ENCODE measurements around the gene PTPRD.

Gene PTPRD

DNA sequence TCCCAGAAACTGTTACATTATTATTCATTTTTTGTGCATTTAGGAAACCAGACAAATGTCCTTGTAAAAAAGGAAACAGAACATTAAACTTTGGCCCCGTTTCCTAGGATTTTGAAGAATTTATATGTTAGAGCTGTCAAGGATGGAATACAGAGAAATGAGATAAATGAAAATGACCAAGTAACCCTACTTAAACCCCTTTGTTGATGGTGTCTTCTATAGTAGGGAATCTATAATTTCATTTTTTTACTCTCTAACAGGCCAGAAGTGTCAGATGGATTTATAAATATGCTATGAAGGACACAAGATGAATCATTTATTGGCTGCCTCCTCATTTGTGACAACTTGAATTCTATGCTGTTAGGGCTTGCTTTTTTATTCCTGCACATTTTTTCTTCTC, 1047.1 kb downstream of the PTPRD start:
- no peak for DNase-seq

DNA sequence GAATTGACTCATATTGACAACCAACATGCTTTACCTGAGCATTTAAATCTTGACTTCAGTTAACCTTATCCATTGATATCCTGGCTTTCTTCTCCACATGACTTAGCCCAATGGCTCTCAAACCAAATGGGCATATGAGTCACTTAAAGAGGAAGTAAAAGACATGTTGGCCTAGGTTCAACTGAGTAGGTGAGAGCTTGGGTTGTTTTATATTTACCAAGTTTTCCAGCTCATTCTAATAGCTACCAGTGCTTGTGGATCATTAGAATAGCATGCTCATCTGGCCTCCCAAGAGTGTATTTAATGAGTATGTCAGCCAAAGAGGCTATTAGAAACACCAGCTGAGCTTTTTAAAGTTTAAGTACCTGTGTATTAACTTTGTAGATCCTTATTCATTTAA, 1049.0 kb downstream of the PTPRD start:
- no peak for DNase-seq

DNA sequence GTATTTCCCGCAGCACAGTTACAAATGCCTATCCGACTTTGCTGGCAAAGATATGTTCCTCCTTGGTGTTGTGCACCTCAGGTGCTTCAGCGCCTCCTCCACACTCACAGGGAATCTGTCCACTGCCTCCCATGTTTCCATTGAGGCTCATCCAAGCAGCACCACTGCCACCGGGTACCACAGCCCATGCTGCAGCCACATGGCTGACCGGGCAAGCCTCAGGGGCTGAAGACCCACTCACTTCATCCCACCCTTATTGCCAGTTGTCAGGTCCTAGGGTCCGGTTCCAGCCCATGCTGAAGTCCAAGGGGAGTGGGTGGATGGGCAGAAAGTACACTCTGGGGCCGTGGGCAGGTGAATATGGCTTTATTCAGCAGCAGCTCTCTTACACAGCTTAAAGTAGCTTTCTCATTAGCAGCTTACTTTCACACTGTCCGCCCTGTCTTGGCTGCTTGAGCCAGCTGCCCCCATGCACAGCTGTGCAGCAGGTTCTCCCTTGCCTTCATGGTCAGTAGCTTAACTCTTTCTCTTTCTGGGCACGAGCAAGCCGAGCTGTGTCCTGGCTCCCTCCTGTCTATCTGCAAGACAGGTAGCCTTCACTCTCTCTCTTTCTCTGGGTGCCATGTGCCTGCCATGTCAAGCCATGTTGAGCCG, 1052.3 kb downstream of the PTPRD start:
- no peak for DNase-seq

DNA sequence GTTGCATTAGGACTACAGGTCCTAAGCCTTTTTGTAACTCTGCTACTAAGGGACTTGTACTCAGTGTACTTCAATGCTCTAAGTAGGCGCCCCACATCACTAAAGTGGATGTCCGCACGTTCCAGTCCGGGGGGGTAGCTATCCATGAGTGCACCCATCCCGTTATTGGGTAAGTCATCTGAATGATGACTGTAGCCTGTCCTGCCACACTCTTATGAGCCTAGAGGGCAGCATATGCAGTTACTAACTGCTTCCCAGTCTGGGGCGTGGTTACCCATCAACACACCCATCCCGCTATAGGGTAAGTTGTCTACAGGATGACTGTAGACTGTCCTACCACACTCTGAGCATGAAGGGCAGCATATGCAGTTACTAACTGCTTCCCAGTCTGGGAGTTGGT, 1053.9 kb downstream of the PTPRD start:
- DNase-seq: no peak

DNA sequence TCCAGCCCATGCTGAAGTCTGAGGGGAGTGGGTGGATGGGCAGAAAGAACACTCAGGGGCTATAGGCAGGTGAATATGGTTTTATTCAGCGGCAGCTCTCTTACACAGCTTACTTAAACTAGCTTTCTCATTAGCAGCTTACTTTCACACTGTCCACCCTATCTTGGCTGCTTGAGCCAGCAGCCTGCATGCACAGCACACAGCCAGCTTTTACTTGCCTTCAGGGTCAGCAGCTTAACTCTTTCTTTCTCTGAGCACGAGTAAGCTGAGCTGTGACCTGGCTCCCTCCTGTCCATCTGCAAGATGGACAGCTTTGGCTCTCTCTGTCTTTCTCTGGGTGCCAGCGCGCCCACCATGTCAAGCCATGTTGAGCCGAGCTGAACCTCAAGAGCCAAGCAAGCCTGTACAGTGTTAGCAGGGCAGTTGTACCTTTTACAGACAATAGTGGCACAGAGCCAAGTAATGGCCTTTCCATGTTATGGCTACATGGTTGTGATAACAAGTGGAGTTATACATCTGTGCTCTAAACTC, 1054.9 kb downstream of the PTPRD start:
- no peak for DNase-seq

DNA sequence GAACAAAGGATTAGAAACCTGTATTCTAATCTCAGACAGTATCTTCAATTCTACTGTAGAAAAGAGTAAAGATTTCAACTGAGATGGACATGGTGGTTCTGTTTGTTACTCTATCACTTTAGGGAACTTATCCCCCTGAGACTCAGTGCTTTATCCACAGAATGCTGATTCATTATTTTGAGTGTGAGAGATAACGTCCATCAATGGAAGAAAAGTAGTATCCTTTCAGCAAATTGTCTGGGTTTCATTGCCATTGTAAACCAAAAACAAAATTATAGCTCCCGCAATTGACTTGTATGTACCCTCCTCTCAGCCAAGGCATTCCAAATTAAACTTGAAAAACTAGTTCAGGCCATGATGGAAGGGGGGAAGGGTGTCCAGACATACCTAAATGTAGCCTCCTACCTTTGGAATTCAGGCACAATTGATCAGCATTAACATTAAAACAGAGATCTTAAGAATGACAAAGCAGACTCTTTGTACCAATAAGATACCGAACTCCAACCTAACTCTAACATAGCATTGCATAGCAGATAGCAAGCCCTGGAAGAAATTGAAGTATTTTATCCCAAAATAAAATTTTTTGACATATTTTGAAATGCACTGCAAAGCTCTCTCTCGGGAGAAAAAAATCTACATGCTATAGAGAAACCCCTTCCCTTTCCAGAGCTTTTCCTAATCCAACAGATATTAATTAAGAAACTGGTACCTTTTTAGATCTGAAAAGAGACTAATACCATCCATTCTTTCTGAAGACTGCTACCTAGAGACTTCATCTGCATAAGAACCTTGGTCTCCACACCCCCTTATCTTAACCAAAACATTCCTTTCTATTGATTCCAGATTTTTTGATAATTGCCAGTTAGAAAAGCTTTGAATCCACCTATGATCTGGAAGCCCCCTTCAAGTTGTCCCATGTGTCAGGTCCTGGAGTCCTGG, 1055.7 kb downstream of the PTPRD start:
- no peak for DNase-seq

DNA sequence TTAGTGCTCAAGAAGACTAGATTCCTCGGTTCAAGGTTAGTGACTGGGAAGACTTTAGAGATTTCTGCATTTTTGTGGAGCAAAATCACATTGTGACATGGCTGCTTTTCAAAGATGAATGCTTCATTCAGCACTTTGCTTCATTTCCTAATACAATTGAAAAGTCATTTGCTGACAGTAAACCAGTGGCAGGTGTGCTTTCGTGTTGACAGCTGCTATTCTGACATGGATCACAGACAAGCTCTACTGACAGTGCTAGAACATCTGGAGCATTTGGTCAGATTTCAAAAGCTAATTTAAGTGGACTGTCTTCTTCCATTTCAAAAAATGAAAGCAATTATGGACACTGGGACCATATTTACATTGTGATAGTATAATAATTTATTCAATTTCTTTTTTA, 1060.1 kb downstream of the PTPRD start:
- DNase-seq: no peak

DNA sequence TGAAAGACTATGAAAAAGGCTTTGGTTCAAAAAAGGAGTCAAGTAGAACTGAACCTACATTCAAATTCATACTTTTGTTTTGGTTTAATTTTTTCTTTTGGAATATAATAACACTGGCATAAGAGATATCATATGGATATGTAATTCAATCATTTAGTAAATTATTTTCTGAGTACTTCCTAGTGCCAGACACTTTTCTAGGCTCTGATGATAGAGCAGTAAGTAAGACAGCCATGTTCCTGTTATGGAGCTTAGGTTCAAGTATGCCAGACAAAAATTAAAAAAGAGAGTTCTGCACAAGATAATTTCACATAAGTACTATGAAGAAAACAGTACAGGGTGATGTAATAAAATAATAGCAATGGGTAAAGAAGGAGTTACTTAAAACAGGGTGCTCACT, 1074.0 kb downstream of the PTPRD start:
- DNase-seq: no peak

DNA sequence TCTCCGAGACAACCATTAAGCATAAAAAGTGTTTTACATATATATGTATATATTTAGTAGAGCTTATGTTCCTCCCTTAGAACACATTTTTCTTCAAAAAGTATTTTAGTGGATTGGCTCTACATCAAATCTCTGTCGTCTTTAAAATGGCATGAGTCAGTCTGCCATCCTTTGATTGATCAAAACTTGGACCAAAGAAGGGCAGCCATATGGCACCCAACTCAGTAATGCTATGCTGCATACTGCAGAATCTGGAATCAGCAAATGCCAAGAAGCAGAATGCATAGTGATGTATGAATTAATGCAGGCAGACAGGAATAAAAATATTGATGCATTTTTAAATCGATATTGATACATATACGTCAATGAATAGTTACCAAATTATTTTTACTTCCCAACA, 1074.4 kb downstream of the PTPRD start:
- no peak for DNase-seq

DNA sequence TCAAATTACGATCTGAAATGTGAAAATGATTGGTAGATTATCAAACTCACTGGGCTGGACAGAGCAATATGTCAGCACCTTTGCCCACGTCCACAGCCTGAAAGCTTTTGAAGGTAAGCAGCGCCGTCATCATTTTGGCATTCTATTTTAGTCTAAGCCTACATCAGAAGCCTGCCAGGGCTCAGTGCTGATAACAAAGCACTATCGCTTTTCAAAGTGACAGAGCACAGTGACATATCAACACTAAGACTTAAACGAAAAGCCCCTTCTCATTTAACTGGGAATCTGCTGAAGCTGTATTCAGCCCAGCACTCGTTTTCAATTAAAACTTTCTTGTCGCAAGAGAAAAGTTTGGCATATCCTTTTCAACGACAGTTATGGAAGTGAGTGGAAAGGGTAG, 1076.3 kb downstream of the PTPRD start:
- DNase-seq: no peak

DNA sequence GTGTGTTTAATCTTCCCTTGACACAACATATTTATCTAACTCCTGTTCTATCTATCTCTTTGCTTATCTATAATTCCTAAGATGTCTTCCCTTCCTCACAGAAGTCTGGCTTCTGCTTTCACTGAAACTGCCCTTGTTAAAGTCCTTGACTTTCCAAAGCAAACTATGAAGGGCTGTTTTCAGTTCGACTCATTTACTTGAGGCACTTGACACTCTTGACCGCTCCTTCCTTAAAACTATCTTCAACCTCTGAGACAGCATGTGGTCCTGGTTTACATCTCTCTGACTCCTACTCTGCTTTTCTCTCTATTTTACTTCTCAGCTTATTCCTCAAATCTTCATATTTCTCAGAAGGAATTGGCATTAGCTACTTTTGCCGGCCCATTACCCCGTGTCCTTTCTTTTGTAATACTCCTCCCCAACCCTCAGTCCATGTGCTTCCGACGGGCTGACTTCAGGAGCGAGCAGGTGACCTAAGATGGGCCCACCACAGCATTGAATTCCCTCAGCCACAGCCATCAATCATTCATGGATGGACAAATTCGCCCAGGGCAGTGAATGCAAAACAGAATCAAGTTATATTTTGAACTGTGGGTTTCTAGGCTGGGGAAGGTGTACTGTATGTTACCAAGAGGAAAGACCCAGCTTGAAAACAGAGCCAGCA, 1089.2 kb downstream of the PTPRD start:
- no peak for DNase-seq

DNA sequence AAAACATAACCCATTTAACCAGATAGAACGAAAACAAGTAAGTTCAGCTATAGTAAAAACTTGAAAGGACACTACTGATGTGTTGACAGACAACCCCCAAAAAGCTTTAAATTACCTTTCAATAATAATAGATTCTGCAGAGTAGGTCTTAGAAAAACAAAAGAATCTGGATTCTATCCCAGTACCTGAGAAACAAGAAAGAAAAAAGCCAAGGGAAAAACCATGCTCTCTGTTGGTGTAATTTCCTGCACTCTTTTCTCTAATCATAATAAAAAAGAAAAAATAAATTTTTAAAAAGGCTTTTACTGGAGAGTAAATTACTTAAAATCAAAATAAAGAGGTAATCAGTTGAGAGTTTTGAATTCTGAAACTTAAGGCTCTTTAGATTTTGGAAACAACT, 1090.4 kb downstream of the PTPRD start:
- DNase-seq: no peak

DNA sequence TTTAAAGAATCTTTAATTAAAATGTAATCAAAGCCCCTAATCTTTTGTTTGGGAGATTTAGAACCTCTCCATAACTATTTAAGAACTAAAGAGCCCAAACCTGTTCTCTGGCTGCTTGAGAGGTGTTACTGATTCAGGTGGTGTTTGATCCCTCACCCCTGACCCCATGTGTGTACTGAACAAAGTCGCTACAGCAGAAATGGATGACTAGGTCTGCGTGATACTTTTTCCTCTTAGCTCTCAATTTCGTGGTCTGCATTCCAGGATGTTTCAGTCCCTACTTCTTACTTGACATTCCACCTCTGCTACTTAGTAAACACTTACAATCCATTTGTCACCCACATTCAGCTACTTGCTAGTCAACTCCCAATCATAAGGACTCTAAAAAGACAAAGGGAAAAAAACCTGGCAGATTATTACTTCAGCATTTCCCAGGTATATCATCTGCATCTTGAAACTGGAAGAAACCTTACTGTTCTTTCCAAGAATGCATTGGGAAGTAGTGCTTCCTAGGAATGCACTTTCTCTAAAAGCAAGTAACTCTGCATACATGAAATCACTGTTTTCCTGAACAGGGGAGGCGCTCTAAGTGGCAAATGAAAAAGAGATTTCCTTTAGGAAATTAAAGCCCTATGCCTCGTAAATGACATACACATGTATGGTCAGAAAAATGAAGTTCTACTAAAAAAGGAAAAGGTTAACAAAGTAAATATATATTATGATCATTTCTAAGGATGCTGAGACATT, 1091.6 kb downstream of the PTPRD start:
- no peak for DNase-seq

DNA sequence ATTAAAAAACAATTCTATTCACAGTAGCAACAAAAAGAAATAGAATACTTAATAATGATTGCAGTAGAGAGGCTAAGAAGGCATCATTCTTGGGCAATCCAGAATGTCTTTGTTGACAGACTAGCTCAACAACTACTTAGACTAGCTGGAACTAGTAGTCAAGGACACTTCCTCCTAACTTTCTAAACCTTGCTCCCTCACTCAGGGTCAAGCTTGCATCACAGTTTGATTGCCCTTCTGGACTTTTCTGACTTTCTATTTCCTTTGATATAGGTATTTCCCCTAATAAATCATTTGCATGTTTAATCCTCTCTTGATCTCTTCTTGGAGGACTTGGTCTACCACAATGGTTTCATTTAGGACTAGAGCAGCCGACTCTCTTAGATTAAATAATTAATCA, 1107.9 kb downstream of the PTPRD start:
- no peak for DNase-seq

DNA sequence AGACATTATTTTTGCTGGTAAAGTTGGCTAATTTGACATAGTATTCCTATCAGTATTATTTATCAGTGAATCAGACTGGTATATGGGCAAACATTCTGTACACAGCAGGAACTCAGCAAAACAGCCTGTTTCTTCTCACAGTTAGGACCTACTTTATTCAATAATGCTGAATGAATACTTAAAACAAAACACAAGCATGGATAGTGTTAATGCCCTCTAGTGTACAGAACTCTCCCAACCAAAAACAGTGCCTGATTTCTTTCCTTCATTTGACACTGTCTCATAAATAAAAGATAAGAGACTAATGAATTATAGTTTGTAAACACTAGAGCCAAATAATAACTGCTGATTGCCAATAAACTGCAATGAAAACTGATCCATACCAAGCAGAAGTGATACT, 1113.3 kb downstream of the PTPRD start:
- DNase-seq: no peak

DNA sequence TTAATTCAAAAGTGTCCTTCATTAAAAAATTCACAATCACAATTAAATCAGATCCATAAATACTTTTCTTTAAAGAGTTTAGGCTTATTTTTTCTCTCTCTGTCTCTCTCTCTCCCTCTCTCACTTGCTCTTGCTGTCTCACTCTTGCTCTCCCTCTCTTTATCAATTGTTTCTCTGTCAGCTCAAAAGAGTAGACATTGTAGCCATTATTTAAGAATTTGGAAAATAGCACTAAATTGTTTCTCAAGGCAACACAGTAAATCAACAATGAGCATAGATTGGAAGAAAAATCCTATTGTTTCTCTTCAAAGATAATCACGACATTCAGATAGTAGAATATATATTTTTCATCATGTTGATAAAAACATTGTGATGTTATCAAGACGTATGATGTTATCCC, 1114.0 kb downstream of the PTPRD start:
- no peak for DNase-seq

DNA sequence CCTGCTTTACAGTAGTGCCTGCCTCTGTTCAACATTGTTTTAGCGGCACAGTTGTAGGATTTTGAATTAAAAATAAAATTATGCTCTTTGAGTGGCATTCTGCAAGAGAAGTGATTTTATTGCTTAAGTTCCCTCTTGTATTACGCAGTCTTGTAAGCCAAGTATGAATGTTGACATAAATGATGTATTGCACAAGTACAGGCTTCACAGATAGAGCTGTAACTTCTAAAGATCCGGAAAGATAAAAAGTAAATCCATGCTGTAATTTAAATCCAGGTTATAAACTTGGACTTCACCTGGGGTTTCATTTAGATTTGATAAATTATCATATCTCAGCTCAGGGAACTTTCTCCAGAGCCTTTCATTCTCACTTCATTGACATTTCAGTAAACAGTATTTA, 1114.7 kb downstream of the PTPRD start:
- no peak for DNase-seq

DNA sequence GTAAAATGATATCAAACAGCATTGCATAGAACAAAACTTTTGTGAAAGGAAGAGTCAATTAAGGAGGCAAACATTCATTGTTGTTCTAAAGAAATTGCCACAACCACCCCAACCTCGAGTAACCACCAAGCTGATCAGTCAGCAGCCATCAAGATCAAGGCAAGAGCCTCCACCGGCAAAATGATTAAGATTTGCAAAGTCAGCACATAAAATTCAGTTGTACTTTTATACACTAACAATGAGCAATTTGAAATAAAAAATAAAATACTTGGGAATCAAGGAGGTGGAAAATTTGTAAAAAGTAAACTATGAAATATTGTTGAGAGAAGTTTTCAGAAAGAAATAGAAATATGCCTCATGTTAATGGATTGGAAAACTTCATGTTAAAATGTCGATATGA, 1118.5 kb downstream of the PTPRD start:
- no peak for DNase-seq

DNA sequence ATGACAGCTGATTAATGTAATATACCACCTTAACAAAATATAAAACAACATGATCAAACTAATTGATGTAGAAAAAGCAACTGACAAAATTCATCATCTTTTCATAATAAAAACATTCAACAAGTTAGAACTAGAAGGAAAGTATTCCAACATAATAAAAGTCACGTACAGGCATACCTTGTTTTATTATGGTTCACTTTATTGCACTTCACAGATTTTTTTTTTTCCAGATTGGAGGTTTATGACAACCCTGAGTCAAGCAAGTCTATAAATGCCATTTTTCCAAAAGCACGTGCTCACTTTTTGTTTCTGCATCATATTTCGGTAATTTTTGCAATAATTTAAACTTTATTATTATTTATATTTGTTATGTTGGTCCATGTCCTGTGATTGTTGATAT, 1120.3 kb downstream of the PTPRD start:
- no peak for DNase-seq

DNA sequence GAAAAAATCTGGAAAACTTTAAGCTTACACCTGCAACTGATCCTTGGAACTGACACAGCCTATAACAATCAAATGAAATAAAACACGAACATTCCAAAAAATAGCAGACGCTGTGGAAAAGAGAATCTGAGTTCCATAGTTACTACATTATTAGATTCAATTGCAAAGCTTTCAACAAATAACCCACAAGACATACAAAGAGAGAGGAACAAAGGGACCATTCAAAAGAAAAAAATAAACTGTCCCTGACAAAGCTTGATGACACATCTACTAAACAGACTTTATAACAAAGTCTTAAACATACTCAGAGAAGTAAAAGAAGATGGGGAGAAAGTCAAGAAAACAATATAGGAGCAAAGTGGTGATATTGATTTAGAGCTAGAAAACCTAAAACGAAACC, 1123.6 kb downstream of the PTPRD start:
- DNase-seq: no peak

DNA sequence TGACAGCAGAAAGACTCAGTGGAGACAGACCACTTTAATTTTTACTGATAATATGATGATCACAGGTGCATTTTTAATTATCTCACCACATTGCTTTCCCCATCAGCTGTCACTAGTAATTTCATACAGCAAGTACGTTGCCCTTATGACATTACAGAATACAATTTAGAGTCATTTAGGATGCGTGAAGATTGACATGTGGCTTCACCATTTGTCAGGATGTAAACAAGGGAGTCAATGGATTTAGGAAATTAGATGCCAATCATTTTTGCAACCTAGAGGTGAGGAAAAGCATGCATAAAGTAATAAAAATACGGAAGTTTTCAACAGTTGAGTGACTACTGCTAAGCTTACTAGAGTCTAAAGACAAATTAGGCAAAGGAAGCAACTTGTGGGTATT, 1129.6 kb downstream of the PTPRD start:
- DNase-seq: no peak

DNA sequence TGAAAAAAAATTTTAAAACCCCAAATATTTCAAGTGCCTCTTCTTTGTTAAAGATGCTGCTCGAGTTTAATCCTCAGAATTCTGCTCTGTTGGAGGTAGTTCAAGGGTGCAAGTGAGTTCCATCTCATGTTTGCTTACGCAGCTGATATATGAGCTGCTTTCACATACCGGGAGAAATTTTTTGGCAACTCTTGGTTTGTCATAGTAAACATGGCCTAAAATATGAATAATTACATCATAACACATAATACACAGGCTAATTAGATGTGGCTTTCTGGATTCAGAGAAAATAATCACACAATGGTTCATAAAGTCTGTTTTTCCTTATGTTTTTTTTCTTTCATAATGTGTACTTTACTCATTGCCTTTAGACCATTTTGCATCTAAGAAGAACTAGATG, 1134.1 kb downstream of the PTPRD start:
- no peak for DNase-seq

DNA sequence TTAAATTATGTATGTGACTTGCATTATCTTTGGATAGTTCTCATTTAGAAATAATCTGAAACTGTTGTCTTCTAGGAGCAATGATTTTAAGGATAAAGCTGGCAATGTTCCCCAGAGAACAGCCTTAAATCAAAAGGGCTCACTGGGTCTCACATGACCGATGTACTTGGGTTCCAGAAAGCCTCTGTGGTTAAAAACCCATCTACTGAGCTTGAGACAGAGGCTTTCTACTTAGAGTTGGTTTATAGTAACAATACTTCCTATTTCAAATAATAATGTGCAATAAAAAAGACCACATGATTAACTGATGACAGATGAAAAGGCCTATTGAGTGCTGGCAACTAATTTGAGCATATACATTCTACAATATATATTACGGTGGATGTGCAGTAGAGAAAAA, 1143.5 kb downstream of the PTPRD start:
- no peak for DNase-seq

Data from effector CD8-positive, alpha-beta T cell (primary cell).